Stimulated activated CD4-positive, alpha-beta T cell treated with anti-CD3 and anti-CD28 coated beads, TNF-alpha, amount 100 ng/mL, for 48 hours (primary cell): ENCODE results near the gene SLC37A4.

Experiments used
- DNase-seq, 3 donors: peaks; one replicate each; pipeline ENCODE4 v3.0.0-alpha.2; 2020; ENCODE audit warnings: low read depth in 3 of 3

The SLC37A4 gene

DNA sequence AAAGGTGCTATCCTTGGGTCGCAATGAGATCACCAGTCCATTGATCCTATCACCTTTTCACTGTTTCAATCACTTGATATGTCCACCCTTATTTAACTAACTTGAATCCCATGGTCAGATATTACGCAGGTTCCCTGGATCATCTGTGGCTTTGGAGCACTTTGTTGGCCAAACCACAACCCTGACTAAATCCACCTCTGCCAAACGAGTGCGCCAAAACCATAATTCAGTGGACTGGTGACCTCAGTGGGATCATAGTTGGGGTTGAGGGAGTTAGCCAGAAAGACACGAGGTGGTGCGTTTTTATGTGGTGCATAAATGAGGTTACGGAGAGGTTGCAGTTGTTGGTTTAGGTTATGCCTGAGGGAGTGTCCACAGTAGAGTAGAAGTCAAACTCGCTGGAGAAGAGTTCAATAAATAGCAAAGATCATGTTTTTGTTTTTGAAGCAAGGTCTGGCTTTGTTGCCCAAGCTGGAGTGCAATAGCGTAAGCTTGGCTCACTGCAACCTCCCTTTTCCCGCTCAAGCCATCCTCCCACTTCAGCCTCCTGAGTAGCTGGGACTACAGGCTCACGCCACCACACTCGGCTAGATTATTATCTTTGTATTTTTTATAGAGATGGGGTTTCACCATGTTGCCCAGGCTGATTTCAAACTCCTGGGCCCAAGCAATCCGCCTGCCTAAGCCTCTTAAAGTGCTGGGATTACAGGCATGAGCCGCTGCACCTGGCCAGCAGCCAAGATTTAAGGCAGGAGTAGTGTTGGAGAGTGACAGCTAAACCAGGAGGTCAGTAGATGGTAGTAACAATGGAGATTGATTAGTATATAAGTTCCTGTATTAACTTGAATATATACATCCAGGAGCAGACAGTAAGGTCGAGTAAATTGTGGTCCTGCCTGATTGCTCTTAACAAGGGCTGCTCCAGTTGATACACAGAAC lies 54.6 kb downstream of the SLC37A4 start:
- no peak for DNase-seq
